Prostate gland (tissue), 2 donors: ENCODE measurements around the gene DNAI4. TPM values are rescaled to one million over a fixed set of nuclear protein-coding genes. Genes with fewer than 3 reads are reported as not detected.

Experiments used
- DNase-seq: peaks from one replicate; pipeline ENCODE4 v3.0.0-alpha.2; 2019; ENCODE audit warnings: low spot score
- H3K27ac ChIP-seq, 2 donors: fragments of 200-600 bp; sonication (generic); 2 replicates each; pipeline ENCODE4 v1.5.1; 2017 to 2019
- H3K27me3 ChIP-seq: fragments of 200-600 bp; sonication (generic); replicated peaks from 2 replicates; pipeline ENCODE4 v1.5.1; 2019; ENCODE audit not compliant: insufficient read depth
- H3K36me3 ChIP-seq, 2 donors: fragments of 200-600 bp; sonication (generic); 1 replicate in 1 of 2; 2 replicates in 1 of 2; pipeline versions ENCODE4 v1.5.1 to v1.8.1; 2017 to 2019
- H3K4me1 ChIP-seq: fragments of 200-600 bp; sonication (generic); replicated peaks from 2 replicates; pipeline ENCODE4 v1.5.1; 2019
- H3K4me3 ChIP-seq, 2 donors: fragments of 200-600 bp; sonication (generic); 2 replicates each; pipeline ENCODE4 v1.5.1; 2017 to 2019
- H3K9me3 ChIP-seq: fragments of 200-600 bp; sonication (generic); 2 replicates; pipeline ENCODE4 v1.5.1; 2017
- CTCF ChIP-seq, 4 experiments: fragments of 200-600 bp in 2 of 4; fragments of 450-650 bp in 2 of 4; sonication (generic) in 2 of 4; IDR thresholded peaks; 1 replicate in 3 of 4; 2 replicates in 1 of 4; pipeline ENCODE4 v1.5.1; 2016 to 2019; ENCODE audit warnings: antibody characterized with exemption in 4 of 4, mild to moderate bottlenecking in 2 of 4, moderate library complexity in 2 of 4
- POLR2A ChIP-seq: fragments of 450-650 bp; IDR thresholded peaks from one replicate; pipeline ENCODE4 v1.6.1; 2016; ENCODE audit warnings: antibody characterized with exemption, mild to moderate bottlenecking
- POLR2AphosphoS5 ChIP-seq: sonication (generic); formaldehyde crosslinking; IDR thresholded peaks from one replicate; pipeline ENCODE4 v1.6.1; 2017; ENCODE audit warnings: antibody characterized with exemption
- WGBS: methylation state at CpG from one replicate; pipeline ENCODE4 v1.1.5; 2018; 5-methylcytosine and 5-hydroxymethylcytosine counted together
- intact Hi-C: fragments of 100-400 bp; cut with DNase I; formaldehyde crosslinking; loops from one replicate; pipeline ENCODE4 v1.14.2; 2022
- total RNA-seq, 2 donors: library from RNA; depleted of rRNA; stranded (reverse); fragments of >200 nt; gene quantifications; one replicate each; pipeline ENCODE4 v1.1.0, GENCODE V29; 2016

The DNAI4 gene
- total RNA-seq, 2 donors from 2014 or later, result 8.0 to 8.5 TPM

- peak overlapping the region; percentile 97 for H3K27ac ChIP-seq
- peak overlapping the region; percentile 74 to 89 for H3K4me3 ChIP-seq
- H3K36me3 ChIP-seq, result no peaks in the 10 kb centered on the region
- no peaks in the 10 kb centered on the region for H3K4me1 ChIP-seq
- no peak for DNase-seq
- H3K27me3 ChIP-seq, result no peaks in the 10 kb centered on the region
- intact Hi-C loops, result loop anchor here (10.0 kb wide), 1 partner anchor 55 kb away; no protein-coding TSS in a partner anchor
- H3K9me3 ChIP-seq, result no peaks in the 10 kb centered on the region
- WGBS, result 14% methylated on average over 9 of the region's 9 CpGs
- TF ChIP-seq POLR2A (no peak), POLR2AphosphoS5 (no peak), CTCF (IDR thresholded peaks at IDR 0.05) (no peak)
These were observed 5.0 kb upstream of the DNAI4 start for GRCh38 chr1:66929691-66929998.

DNA sequence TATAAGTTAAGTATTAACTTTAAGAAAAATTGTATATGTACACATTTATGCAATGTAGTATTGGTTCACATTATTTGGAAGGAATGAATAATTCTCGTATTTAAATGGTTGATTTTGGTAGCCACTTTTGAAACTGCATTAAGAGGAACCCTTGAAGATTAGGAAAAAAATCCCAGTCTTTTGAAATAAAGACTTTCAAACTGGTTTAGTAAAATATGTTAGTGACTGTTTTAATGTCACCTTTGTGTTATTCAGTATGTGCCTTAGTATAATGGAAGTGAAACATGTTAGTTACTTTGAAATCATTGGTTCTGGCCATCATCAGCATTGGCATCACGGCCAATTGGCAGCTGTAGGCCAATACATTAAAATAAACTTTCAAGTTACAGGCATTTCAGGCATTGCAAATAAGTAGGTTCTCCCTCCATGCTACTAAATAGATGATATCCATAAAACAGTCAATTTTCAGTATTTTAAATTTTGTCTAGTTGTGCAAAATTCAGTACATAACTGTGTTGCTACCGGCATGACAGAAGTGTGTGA is 4.6 kb upstream of the DNAI4 start:
- TF ChIP-seq CTCF (IDR thresholded peaks at IDR 0.05), result no peak
- no peak for TF ChIP-seq POLR2A
- no peak for TF ChIP-seq POLR2AphosphoS5
- no peak for DNase-seq
- Histone ChIP-seq H3K27me3 (no peaks in the 10 kb centered on the region), H3K4me3 (peak overlapping the region; percentile 74 to 89), H3K9me3 (no peaks in the 10 kb centered on the region), H3K4me1 (no peaks in the 10 kb centered on the region), H3K36me3 (no peaks in the 10 kb centered on the region), H3K27ac (peak overlapping the region; percentile 97)
- intact Hi-C loops, result loop anchor here (10.0 kb wide), 1 partner anchor 56 kb away; no protein-coding TSS in a partner anchor
- 58% methylated on average over 3 of the region's 3 CpGs for WGBS

DNA sequence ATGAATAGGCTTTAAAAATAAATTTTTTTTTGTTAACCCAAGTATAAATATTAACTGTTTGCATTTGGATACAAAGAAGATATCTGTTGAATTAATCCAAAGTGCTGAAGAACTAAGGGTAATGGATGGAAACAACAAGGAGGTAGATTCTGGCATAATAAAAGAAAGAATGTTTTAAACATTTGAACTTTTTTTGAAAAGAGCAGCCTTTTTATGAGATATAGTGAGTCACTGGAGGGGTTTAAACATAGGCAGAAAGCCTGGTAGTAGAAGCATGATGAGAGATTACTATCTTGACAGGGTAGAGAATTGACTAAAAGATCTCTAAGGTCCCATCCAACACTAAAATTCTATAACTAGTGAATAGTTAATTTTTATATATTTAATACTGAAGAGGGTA is 2.9 kb upstream of the DNAI4 start:
- H3K9me3 ChIP-seq, result no peaks in the 10 kb centered on the region
- intact Hi-C loops, result loop anchor here (10.0 kb wide), 1 partner anchor 57 kb away; no protein-coding TSS in a partner anchor
- H3K4me1 ChIP-seq, result peaks cover 2% of the 10 kb centered on the region
- DNase-seq, result no peak
- H3K36me3 ChIP-seq, result no peaks in the 10 kb centered on the region
- H3K27ac ChIP-seq, result no peak overlapping the region
- TF ChIP-seq POLR2AphosphoS5 (no peak), POLR2A (no peak), CTCF (IDR thresholded peaks at IDR 0.05) (no peak)
- H3K27me3 ChIP-seq, result no peaks in the 10 kb centered on the region
- H3K4me3 ChIP-seq, result no peak overlapping the region

GRCh38 chr1:66925944-66926343 is 1.3 kb upstream of the DNAI4 start:
- Histone ChIP-seq H3K36me3 (no peaks in the 10 kb centered on the region), H3K4me3 (peak overlapping the region; percentile 71 to 74), H3K27me3 (no peaks in the 10 kb centered on the region), H3K4me1 (peaks cover 2% of the 10 kb centered on the region), H3K27ac (peak overlapping the region; percentile 80 to 92), H3K9me3 (no peaks in the 10 kb centered on the region)
- TF ChIP-seq POLR2AphosphoS5, result no peak
- no peak for TF ChIP-seq CTCF (IDR thresholded peaks at IDR 0.05)
- no peak for TF ChIP-seq POLR2A
- DNase-seq, result no peak
- 43% methylated on average over 9 of the region's 9 CpGs for whole genome bisulfite sequencing
- intact Hi-C loops, result loop anchor here (10.0 kb wide), 1 partner anchor 59 kb away; no protein-coding TSS in a partner anchor

- H3K27ac ChIP-seq, result peak overlapping the region; percentile 80 to 92
- H3K36me3 ChIP-seq, result no peaks in the 10 kb centered on the region
- intact Hi-C loops, result loop anchor here (10.0 kb wide), 1 partner anchor 59 kb away; no protein-coding TSS in a partner anchor
- WGBS, result 6% methylated on average over 11 of the region's 11 CpGs
- TF ChIP-seq CTCF (IDR thresholded peaks at IDR 0.05), result no peak
- no peak for DNase-seq
- H3K27me3 ChIP-seq, result no peaks in the 10 kb centered on the region
- peaks cover 2% of the 10 kb centered on the region for H3K4me1 ChIP-seq
- H3K4me3 ChIP-seq, result peak overlapping the region; percentile 71 to 74
- H3K9me3 ChIP-seq, result no peaks in the 10 kb centered on the region
These were observed 878 bp upstream of the DNAI4 start for GRCh38 chr1:66925558-66925910.
